Body of pancreas (tissue), 4 donors: Measurements from ENCODE around the gene PRDM16.

Experiments used
- CTCF ChIP-seq, 7 experiments: fragments of 450-650 bp in 4 of 7; fragments of 200-600 bp in 3 of 7; sonication (generic) in 3 of 7; IDR thresholded peaks; one replicate each; pipeline ENCODE4 v1.5.1; 2016 to 2019; ENCODE audit warnings: antibody characterized with exemption in 7 of 7
- POLR2A ChIP-seq, 3 donors: fragments of 450-650 bp; IDR thresholded peaks; one replicate each; pipeline ENCODE4 v1.6.1; 2016; ENCODE audit warnings: antibody characterized with exemption in 3 of 3, mild to moderate bottlenecking in 2 of 3

GRCh38 chr1:3423896-3424611 is 355.1 kb downstream of the PRDM16 start:
- TF ChIP-seq CTCF (IDR thresholded peaks at IDR 0.05) (no peak), POLR2A (IDR thresholded peaks at IDR 0.05) (no peak)
